ENCODE data around the gene TSLP.

Gene TSLP

GRCh38 chr5:111116550-111116949 is 45.0 kb downstream of the TSLP start:
- no peak for DNase-seq (ENCODE audit: low read depth)
- no peak overlapping the region for H3K4me3 ChIP-seq (ENCODE audit: low read length)
- no peak for TF ChIP-seq CTCF (conservative IDR thresholded peaks at IDR 0.05; ENCODE audit: low read length)

GRCh38 chr5:111117136-111117535 is 45.6 kb downstream of the TSLP start:
- no peak for TF ChIP-seq CTCF (conservative IDR thresholded peaks at IDR 0.05; ENCODE audit: low read length)
- no peak overlapping the region for H3K4me3 ChIP-seq (ENCODE audit: low read length)
- DNase-seq (ENCODE audit: low read depth) = no peak

DNA sequence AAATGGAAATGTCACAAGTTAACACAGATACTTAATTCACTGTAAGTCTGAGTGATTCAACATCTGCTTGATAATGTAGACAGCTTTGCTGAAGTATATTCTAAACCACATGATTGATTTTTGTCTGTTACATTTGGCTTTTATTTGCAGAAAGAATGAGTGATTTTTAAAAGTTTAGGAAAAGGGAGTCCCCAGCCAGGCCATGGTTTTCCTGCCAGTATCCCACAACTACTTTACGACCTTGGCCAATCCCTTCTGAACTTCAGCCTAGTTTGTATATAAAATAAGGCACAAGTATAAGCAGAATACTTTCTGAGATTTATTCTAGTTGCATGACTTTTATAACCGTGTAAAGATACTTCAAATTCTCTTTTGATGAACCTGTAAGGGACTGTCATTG is 47.7 kb downstream of the TSLP start:
- no peak for DNase-seq (ENCODE audit: low read depth)
- no peak for TF ChIP-seq CTCF (conservative IDR thresholded peaks at IDR 0.05; ENCODE audit: low read length)
- no peak overlapping the region for H3K4me3 ChIP-seq (ENCODE audit: low read length)

DNA sequence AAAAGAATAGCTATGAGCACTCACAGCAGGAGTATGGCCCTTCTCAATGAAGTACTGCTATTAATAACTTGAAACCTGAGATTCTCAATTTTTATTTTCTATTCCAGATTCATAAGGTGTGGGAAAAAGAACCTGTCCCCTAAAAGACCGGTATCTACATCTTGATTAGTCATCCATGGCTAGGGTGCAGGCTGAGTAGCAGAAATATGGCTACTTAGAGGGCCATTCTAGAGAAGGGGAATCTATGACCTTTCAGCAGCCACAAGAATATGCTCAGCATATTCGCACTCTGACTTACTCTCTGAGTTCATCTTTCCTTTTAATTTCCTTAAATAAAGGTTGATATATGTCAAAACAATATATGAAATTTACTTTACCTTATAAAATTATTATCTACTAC is 48.3 kb downstream of the TSLP start:
- DNase-seq (ENCODE audit: low read depth) = no peak
- H3K4me3 ChIP-seq (ENCODE audit: low read length) = no peak overlapping the region
- TF ChIP-seq CTCF (conservative IDR thresholded peaks at IDR 0.05; ENCODE audit: low read length) = no peak

DNA sequence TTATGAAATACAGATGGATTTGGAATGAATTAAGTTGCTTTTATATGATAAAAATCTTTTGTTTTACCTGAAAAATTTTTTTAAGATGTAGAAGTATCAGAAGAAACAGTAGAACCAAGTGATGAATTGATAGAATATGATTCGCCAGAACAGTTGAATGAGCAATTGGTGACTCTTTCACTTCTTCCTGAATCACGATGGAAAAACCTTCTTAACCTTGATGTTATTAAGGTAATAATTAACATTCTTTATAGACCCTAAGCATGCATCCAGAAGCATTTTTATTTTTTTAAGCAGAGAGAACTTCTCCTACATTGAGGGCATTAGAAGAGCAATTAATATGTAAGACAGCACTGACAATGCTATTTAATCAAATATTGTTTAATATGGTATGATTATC is 49.4 kb downstream of the TSLP start:
- TF ChIP-seq CTCF (conservative IDR thresholded peaks at IDR 0.05; ENCODE audit: low read length) = no peak
- no peak for DNase-seq (ENCODE audit: low read depth)
- no peak overlapping the region for H3K4me3 ChIP-seq (ENCODE audit: low read length)

DNA sequence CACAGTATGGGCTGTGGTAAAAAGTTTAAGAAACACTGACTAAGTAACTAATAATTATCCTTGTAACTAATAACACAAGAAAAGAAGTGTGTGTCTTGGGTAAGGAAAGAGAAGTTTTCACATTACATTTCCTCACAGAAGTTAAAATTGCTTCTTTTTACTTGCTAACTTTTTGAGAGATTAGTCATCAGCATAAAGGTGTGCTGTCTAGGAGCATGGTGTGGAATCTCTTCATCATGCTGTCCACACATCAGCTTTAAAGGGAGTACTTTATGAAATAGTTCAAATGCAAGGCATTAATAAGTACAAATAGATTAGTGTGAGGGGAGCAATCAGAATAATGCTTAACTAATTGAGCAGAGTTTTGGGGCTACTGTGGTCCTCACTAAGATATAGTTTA is 50.4 kb downstream of the TSLP start:
- TF ChIP-seq CTCF (conservative IDR thresholded peaks at IDR 0.05; ENCODE audit: low read length) = no peak
- no peak for DNase-seq (ENCODE audit: low read depth)
- H3K4me3 ChIP-seq (ENCODE audit: low read length) = no peak overlapping the region

DNA sequence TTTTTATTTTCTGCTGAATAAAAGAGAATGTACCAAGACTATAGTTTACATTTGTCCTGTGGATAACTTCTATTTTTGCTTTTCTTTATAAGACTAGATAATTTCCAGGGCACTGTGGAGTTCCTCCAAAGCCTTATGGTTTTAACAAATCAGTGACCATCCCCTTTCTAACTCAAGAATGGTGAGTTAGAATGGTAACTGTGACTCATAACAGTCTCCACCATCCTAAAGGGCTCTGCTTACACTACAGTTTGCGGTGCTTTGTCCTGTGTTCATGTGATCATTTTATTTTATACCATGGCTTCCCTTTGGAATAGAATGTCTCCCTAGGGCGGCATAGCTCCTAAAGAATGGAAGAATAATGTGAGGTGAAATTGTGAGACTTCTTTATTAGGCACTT is 50.9 kb downstream of the TSLP start:
- no peak for DNase-seq (ENCODE audit: low read depth)
- TF ChIP-seq CTCF (conservative IDR thresholded peaks at IDR 0.05; ENCODE audit: low read length) = no peak
- H3K4me3 ChIP-seq (ENCODE audit: low read length) = no peak overlapping the region
